PFSK-1 (cell line): ENCODE measurements around the gene CDCA7.

Experiments
- FOXP2 ChIP-seq: optimal IDR thresholded peaks from 2 replicates; pipeline ENCODE3; 2011; ENCODE audit warnings: borderline replicate concordance, control low read depth, inconsistent platforms; ENCODE audit not compliant: insufficient read depth; ENCODE audit errors: extremely low read length, extremely low read depth
- POLR2AphosphoS5 ChIP-seq: IDR thresholded peaks from 2 replicates; pipeline ENCODE4 v1.6.1; 2012; ENCODE audit warnings: low read depth, mild to moderate bottlenecking, control low read depth, low read length, moderate library complexity
- SIN3A ChIP-seq: IDR thresholded peaks from 2 replicates; pipeline ENCODE4 v1.6.1; 2012; ENCODE audit warnings: mild to moderate bottlenecking, low read length, moderate library complexity, borderline replicate concordance; ENCODE audit not compliant: insufficient read depth
- TAF1 ChIP-seq: IDR thresholded peaks from 2 replicates; pipeline ENCODE4 v1.6.1; 2012; ENCODE audit warnings: low read length, control low read depth, borderline replicate concordance; ENCODE audit not compliant: insufficient read depth
- TF ChIP-seq, protein P1 (sequence below), 2 experiments: IDR thresholded peaks; 2 replicates each; pipeline versions ENCODE4 v1.6.1 to v1.8.0; 2011 to 2012; ENCODE audit warnings: low read depth in 2 of 2, low read length in 2 of 2, control low read depth in 1 of 2, inconsistent platforms in 1 of 2, mild to moderate bottlenecking in 1 of 2, moderate library complexity in 1 of 2; ENCODE audit not compliant: insufficient read depth in 1 of 2

Gene CDCA7

DNA sequence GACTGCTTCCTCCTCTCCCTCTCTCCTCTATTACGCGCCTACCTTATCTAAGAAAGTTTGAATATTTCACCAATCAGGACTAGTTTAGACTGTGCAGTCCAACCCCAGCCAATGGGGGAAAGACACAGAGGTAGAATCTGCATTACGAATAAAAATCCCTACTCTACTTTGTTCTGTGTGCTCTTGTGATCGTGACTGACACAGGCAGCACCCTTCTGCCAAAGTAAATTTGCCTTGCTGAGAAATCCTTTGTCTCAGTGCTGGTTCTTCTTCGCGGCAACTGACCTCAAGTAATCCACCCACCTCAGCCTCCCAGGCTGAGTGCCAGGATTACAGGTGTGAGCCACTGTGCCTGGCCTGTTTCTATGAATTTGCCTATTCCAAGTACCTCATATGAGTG, 8.6 kb upstream of the CDCA7 start:
- TF ChIP-seq TAF1 (no peak), SIN3A (no peak), FOXP2 (no peak), POLR2AphosphoS5 (no peak)
- TF ChIP-seq, protein P1, sequence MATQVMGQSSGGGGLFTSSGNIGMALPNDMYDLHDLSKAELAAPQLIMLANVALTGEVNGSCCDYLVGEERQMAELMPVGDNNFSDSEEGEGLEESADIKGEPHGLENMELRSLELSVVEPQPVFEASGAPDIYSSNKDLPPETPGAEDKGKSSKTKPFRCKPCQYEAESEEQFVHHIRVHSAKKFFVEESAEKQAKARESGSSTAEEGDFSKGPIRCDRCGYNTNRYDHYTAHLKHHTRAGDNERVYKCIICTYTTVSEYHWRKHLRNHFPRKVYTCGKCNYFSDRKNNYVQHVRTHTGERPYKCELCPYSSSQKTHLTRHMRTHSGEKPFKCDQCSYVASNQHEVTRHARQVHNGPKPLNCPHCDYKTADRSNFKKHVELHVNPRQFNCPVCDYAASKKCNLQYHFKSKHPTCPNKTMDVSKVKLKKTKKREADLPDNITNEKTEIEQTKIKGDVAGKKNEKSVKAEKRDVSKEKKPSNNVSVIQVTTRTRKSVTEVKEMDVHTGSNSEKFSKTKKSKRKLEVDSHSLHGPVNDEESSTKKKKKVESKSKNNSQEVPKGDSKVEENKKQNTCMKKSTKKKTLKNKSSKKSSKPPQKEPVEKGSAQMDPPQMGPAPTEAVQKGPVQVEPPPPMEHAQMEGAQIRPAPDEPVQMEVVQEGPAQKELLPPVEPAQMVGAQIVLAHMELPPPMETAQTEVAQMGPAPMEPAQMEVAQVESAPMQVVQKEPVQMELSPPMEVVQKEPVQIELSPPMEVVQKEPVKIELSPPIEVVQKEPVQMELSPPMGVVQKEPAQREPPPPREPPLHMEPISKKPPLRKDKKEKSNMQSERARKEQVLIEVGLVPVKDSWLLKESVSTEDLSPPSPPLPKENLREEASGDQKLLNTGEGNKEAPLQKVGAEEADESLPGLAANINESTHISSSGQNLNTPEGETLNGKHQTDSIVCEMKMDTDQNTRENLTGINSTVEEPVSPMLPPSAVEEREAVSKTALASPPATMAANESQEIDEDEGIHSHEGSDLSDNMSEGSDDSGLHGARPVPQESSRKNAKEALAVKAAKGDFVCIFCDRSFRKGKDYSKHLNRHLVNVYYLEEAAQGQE (IDR thresholded peaks at IDR 0.05; ENCODE audit: insufficient read depth in 1 of 2, low read depth in 2 of 2, low read length in 2 of 2), result no peak

GRCh38 chr2:173347305-173348168, 7.1 kb upstream of the CDCA7 start:
- TF ChIP-seq TAF1 (no peak), FOXP2 (no peak), POLR2AphosphoS5 (no peak), SIN3A (no peak)
- TF ChIP-seq, protein P1 (IDR thresholded peaks at IDR 0.05; ENCODE audit: insufficient read depth in 1 of 2, low read depth in 2 of 2, low read length in 2 of 2), result no peak

DNA sequence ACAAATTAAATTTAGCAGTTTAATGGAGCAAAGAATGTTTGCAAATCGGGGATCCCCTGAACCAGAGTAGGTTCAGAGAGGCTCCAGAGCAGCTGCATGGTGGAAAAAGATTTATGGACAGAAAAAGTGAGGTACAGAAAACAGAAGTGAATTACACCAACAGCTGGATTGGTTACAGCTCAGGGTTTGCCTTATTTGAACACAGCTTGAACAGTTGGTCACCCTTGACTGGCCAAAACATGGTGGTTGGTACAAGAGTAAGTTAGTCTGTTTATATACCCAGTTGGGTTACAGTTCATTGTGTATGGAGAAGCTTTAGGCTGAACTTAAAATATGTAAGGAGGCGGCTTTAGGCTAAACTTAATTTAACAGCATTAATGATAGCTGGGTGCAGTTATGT, 5.4 kb upstream of the CDCA7 start:
- TF ChIP-seq FOXP2 (no peak), POLR2AphosphoS5 (no peak), SIN3A (no peak), TAF1 (no peak)
- TF ChIP-seq, protein P1 (IDR thresholded peaks at IDR 0.05; ENCODE audit: insufficient read depth in 1 of 2, low read depth in 2 of 2, low read length in 2 of 2), result no peak

GRCh38 chr2:173350383-173350782, 4.3 kb upstream of the CDCA7 start:
- no peak for TF ChIP-seq POLR2AphosphoS5
- no peak for TF ChIP-seq SIN3A
- TF ChIP-seq, protein P1 (IDR thresholded peaks at IDR 0.05; ENCODE audit: insufficient read depth in 1 of 2, low read depth in 2 of 2, low read length in 2 of 2), result no peak
- no peak for TF ChIP-seq FOXP2
- no peak for TF ChIP-seq TAF1

DNA sequence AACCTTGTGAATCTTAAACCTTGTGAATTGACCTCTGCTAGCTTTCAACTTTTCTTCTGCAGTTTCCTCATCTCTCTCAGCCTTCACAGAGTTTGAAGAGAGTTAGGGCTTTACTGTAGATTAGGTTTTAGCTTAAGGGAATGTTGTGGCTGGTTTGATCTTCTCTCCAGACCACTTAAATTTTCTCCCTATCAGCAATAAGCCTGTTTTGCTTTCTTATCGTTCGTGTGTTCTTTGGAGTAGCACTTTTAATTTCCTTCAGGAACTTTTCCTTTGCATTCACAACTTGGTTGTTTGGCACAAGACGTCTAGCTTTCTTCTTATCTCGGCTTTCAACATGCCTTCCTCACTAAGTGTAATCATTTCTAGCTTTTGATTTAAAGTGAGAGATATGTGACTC, 2.8 kb upstream of the CDCA7 start:
- TF ChIP-seq FOXP2 (no peak), SIN3A (no peak), POLR2AphosphoS5 (no peak), TAF1 (no peak)
- TF ChIP-seq, protein P1 (IDR thresholded peaks at IDR 0.05; ENCODE audit: insufficient read depth in 1 of 2, low read depth in 2 of 2, low read length in 2 of 2), result no peak
